Progenitor cell of endocrine pancreas (in vitro differentiated cells): Measurements from ENCODE around the gene WNT3. TPM values are rescaled to one million over a fixed set of nuclear protein-coding genes. Genes with fewer than 3 reads are reported as not detected.

Experiments
- DNase-seq: peaks from one replicate; pipeline ENCODE4 v3.0.0; 2021; ENCODE audit warnings: low spot score; ENCODE audit not compliant: unreplicated experiment
- H3K27ac Mint-ChIP-seq: 2 replicates; pipeline ENCODE4 v1.8.0; 2021; ENCODE audit warnings: mild to moderate bottlenecking, moderate library complexity, mixed read lengths
- H3K27me3 Mint-ChIP-seq: 2 replicates; pipeline ENCODE4 v1.8.0; 2021; ENCODE audit warnings: mixed read lengths
- H3K36me3 Mint-ChIP-seq: 2 replicates; pipeline ENCODE4 v1.8.0; 2022; ENCODE audit warnings: mixed read lengths; ENCODE audit not compliant: insufficient read depth
- H3K4me1 Mint-ChIP-seq: 2 replicates; pipeline ENCODE4 v1.8.0; 2021; ENCODE audit warnings: low read depth, mixed read lengths
- H3K4me3 Mint-ChIP-seq: 2 replicates; pipeline ENCODE4 v1.8.0; 2021; ENCODE audit warnings: low read depth, mild to moderate bottlenecking, moderate library complexity, mixed read lengths
- H3K9me3 Mint-ChIP-seq: 2 replicates; pipeline ENCODE4 v1.8.0; 2021; ENCODE audit warnings: low read depth, mixed read lengths
- long read RNA-seq: library from polyadenylated mRNA; unstranded; transcript quantifications from one replicate; pipeline ENCODE4 v2.0.0, GENCODE V29; 2020
- total RNA-seq: library from RNA; stranded (reverse); gene quantifications from 2 replicates; pipeline ENCODE4 v1.2.1, GENCODE V29; 2021
- TF ChIP-seq, protein P1 (sequence below): fragments of 200-600 bp; sonication (generic); IDR thresholded peaks from one replicate; pipeline ENCODE4 v1.5.0; 2021; ENCODE audit warnings: antibody characterized with exemption, mild to moderate bottlenecking; ENCODE audit not compliant: unreplicated experiment

Gene WNT3, protein sequence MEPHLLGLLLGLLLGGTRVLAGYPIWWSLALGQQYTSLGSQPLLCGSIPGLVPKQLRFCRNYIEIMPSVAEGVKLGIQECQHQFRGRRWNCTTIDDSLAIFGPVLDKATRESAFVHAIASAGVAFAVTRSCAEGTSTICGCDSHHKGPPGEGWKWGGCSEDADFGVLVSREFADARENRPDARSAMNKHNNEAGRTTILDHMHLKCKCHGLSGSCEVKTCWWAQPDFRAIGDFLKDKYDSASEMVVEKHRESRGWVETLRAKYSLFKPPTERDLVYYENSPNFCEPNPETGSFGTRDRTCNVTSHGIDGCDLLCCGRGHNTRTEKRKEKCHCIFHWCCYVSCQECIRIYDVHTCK
- total RNA-seq: 7.2 and 8.1 TPM in 2 replicates
- long read RNA-seq, partial matches to known transcripts: 0 of 1 reads
- long read RNA-seq, other reads (novel, unspliced or antisense): 1 of 1 reads

DNA sequence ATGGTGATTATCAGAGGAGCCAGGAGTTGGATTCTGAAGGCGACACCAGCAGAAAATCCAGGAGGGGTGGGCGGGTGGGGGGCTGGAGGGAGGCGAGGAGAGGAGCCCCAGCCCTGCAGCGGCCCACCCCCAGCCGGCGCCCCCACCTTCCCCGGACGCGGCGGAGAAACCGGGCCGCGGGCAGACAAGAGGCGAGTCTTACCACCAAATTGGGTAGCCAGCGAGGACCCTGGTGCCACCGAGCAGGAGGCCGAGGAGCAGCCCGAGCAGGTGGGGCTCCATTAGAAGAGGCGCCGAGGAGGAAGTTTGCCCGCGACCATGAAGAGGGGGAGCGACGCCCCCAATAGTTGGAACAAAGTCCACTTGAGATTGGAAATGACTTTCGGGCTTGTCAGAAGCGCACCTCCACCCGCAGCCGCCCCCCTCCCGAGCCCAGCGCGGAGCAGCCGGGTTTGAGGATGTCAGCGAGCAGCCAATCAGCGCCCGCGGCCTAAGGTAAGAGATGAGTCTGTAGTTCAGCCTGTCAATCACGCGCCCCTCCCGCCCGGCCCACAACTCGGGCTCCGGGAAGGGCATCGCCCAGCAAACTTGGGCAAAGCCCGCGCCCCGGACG lies at the start of gene WNT3:
WNT3 (minus strand) TSS at position 377 of the 613 bp plus-strand sequence; CDS start at position 282, 95 bp downstream.
- Mint-ChIP-seq H3K27ac (no peak within 1 kb of the TSS), H3K27me3 (peaks cover 90% of the 10 kb centered on the region), H3K4me3 (peak within 1 kb of the TSS; percentile 61), H3K36me3 (no peaks in the 10 kb centered on the region), H3K9me3 (no peaks in the 10 kb centered on the region), H3K4me1 (peaks cover 8% of the 10 kb centered on the region)
- TF ChIP-seq, protein P1, sequence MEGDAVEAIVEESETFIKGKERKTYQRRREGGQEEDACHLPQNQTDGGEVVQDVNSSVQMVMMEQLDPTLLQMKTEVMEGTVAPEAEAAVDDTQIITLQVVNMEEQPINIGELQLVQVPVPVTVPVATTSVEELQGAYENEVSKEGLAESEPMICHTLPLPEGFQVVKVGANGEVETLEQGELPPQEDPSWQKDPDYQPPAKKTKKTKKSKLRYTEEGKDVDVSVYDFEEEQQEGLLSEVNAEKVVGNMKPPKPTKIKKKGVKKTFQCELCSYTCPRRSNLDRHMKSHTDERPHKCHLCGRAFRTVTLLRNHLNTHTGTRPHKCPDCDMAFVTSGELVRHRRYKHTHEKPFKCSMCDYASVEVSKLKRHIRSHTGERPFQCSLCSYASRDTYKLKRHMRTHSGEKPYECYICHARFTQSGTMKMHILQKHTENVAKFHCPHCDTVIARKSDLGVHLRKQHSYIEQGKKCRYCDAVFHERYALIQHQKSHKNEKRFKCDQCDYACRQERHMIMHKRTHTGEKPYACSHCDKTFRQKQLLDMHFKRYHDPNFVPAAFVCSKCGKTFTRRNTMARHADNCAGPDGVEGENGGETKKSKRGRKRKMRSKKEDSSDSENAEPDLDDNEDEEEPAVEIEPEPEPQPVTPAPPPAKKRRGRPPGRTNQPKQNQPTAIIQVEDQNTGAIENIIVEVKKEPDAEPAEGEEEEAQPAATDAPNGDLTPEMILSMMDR: no peak
- DNase-seq: no peak

DNA sequence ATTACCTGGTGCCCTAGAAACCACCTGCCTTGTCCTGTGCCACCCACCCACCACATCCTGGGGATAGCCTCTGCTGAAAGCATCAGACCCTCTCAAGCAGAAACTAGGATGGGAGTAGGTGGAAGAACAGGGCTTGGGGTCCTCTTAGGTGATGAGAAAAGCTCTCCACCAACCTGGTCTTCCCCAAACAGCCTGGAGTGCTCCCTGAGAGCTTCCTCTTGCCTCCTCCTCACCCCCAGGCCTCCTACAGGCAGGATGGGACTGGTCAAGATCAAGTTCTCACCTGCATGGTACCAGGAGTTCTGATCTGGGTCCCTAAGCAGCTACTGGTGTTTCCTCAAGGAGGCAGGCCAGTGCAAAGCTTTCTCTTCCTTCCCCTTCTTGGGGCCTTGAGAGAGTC lies 48.3 kb upstream of the WNT3 start:
- Mint-ChIP-seq H3K4me1 (peaks cover 5% of the 10 kb centered on the region), H3K36me3 (no peaks in the 10 kb centered on the region), H3K27ac (no peak overlapping the region), H3K4me3 (no peak overlapping the region), H3K27me3 (peaks cover 19% of the 10 kb centered on the region), H3K9me3 (no peaks in the 10 kb centered on the region)
- DNase-seq: no peak
- TF ChIP-seq, protein P1: no peak

DNA sequence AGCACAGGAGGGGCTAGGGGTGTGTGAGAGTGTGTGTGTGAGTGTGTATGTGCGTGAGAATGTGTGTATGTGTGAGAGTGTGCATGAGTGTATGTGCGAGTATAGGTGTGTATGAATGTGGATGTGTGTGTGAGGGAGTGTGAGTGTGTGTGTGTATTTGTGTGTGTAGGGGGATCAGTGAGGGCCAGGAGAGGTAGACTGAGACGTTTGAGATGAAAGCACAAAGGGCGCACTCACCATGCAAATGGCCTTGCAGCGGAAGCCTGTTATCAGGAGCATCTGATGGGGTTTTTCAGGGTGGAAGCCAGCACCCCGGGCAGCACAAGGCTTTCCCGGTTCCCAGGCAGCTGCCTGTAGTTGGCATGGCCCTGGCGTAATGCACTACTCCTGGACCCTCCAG lies 47.8 kb upstream of the WNT3 start:
- Mint-ChIP-seq H3K27me3 (peaks cover 18% of the 10 kb centered on the region), H3K9me3 (no peaks in the 10 kb centered on the region), H3K4me3 (no peak overlapping the region), H3K36me3 (no peaks in the 10 kb centered on the region), H3K4me1 (peaks cover 5% of the 10 kb centered on the region), H3K27ac (no peak overlapping the region)
- TF ChIP-seq, protein P1: no peak
- DNase-seq: no peak

DNA sequence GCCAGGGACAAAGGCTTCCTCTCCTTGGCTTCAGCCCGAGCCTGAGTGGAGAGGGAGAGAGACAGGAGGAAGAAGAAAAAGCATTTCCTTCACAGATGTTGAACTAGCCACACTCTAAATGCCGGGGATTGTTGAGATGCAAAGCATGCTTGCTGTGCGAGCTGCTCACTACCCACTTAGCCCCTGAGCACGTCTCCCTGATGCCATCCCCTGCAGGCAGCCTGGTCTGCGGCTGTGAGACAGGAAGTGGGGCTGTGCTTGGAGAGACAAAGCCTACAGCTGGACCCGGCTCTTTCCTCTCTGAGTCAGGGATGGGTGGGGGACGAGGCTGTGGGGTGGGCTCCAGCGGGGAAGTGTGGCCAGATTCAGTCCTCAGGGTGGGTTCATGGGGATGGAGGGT lies 46.6 kb upstream of the WNT3 start:
- peaks cover 21% of the 10 kb centered on the region for H3K27me3 Mint-ChIP-seq
- H3K36me3 Mint-ChIP-seq: no peaks in the 10 kb centered on the region
- DNase-seq: no peak
- TF ChIP-seq, protein P1: no peak
- peaks cover 1% of the 10 kb centered on the region for H3K4me1 Mint-ChIP-seq
- H3K27ac Mint-ChIP-seq: no peak overlapping the region
- no peak overlapping the region for H3K4me3 Mint-ChIP-seq
- H3K9me3 Mint-ChIP-seq: no peaks in the 10 kb centered on the region

DNA sequence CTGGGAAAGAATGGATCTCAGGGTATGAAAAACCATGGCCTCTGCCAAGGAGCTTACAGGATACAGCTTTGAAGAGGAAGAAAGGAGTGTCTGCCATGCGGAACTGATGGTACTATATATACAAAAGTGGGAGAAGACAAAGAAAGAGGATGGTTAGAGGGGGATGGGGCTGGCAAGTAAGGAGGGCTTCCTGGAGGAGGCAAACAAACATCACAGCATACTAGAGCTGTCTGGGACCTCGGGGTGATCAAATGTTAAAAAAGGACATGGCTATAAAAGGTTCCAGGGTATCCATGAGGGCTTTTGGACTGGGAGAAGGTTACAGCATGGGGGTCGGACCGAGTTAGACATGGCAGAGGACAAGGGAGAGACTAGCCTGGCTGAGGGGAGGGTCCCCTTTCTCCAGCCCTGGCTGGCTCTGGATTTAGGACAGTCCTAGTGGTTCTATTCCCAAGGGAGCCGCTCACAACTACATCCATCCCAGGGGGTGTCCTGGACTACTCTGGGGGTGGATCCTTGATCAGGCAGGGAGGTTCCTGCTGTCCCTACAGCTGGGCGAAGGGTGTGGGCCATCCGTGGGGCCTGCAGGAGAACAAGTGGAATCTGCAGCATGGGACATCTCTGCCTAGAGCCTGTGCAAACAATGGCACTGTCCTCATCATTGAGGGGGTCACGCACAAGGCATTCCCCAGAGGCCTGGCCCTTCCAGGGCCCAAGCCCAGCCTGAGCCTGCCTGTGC lies 45.1 kb upstream of the WNT3 start:
- Mint-ChIP-seq H3K27ac (no peak overlapping the region), H3K27me3 (peaks cover 21% of the 10 kb centered on the region), H3K9me3 (no peaks in the 10 kb centered on the region), H3K36me3 (no peaks in the 10 kb centered on the region), H3K4me3 (no peak overlapping the region), H3K4me1 (no peaks in the 10 kb centered on the region)
- TF ChIP-seq, protein P1: no peak
- DNase-seq: no peak
